ENCODE data around the gene FZR1. TPM values are rescaled to one million over a fixed set of nuclear protein-coding genes. Genes with fewer than 3 reads are reported as not detected.

Gene FZR1
- total RNA-seq, result 30.5 TPM
- polyA plus RNA-seq, result 30.5 TPM

- Histone ChIP-seq H3K4me1 (ENCODE audit: insufficient read depth) (no peaks in the 10 kb centered on the region), H3K27ac (ENCODE audit: low read depth) (peak within 1 kb of the TSS; percentile 78), H3K4me3 (ENCODE audit: low read depth, low read length) (peak within 1 kb of the TSS; percentile 96), H3K36me3 (ENCODE audit: insufficient read depth) (no peaks in the 10 kb centered on the region)
- under 1% methylated on average over 79 of the region's 79 CpGs for WGBS
- DNase-seq (ENCODE audit: extremely low spot score), result peak; percentile 95
Measured at GRCh38 chr19:3505598-3506383, at the start of gene FZR1. Gene FZR1, plus strand, starts transcription at chr19:3506311. Its CDS starts 16,679 bp downstream, at chr19:3522990.

DNA sequence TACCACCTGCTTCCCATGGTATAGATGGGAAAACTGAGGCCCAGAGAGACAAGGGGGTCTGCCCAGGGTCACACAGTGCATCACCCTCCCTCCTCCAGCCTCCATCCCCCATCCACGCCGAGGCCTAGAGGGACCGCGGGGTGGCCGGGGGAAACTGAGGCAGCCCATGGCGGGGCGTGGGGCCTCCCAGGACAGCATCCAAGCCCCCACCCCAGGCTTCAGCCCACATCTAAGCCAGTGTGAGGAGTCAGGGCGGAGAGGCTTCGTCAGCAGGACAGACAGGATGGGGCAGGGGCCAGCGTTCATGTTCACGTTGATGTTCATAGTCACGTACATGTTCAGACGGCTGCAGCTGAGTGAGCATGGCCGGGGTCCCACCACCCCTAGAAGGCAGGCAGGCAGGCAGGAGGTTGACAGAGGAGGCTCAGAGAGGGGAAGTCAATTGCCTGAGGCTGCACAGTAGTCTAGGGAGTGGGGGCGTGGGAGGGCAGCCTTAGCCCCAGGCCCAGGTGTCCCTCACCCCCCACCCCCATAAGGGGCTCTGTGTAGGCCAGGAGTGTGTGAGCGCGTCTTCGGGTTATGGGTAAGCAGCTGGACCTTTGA is 49.1 kb upstream of the FZR1 start:
- DNase-seq (ENCODE audit: extremely low spot score), result no peak
- Histone ChIP-seq H3K4me1 (ENCODE audit: insufficient read depth) (no peaks in the 10 kb centered on the region), H3K36me3 (ENCODE audit: insufficient read depth) (peaks cover 2% of the 10 kb centered on the region), H3K27ac (ENCODE audit: low read depth) (peak overlapping the region; percentile 26), H3K4me3 (ENCODE audit: low read depth, low read length) (no peak overlapping the region)
- WGBS, result 69% methylated on average over 18 of the region's 18 CpGs

DNA sequence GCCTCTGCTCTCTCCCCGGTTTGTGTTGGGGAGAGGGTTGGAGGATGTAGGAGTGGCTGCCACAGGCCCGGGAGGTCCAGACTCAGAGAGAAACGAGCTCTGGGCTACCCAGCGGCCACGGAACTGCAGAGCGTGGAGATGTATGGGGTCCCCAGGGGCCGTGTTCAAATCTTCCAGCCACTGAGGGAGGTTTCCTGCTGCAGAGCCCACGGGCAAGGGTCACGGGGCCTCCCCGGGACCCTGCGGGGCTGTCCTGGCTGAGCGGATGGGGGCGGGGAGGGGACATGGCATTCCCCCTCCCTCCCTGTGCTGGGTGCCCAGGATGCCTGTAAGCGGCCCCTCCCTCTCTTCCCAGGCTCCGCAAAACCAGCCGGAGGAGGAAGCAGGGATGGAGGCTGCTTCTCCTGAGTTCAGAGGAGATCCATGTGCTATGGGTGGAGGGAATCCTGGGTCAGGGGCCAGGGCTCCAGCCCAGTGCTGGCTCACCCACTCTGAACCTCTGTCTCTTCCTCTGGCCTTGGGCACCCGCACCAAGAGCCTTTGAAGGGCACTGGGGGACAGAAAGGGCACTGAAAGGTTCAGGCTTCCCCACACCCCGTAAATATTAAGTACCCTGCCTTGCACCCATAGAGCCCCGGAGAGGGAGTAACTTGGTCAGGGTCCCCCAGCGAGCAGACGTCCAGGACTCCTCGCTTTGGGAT is 48.4 kb upstream of the FZR1 start:
- Histone ChIP-seq H3K4me3 (ENCODE audit: low read depth, low read length) (no peak overlapping the region), H3K4me1 (ENCODE audit: insufficient read depth) (no peaks in the 10 kb centered on the region), H3K36me3 (ENCODE audit: insufficient read depth) (no peaks in the 10 kb centered on the region), H3K27ac (ENCODE audit: low read depth) (peak overlapping the region; percentile 87)
- WGBS, result 32% methylated on average over 22 of the region's 22 CpGs
- no peak for DNase-seq (ENCODE audit: extremely low spot score)

DNA sequence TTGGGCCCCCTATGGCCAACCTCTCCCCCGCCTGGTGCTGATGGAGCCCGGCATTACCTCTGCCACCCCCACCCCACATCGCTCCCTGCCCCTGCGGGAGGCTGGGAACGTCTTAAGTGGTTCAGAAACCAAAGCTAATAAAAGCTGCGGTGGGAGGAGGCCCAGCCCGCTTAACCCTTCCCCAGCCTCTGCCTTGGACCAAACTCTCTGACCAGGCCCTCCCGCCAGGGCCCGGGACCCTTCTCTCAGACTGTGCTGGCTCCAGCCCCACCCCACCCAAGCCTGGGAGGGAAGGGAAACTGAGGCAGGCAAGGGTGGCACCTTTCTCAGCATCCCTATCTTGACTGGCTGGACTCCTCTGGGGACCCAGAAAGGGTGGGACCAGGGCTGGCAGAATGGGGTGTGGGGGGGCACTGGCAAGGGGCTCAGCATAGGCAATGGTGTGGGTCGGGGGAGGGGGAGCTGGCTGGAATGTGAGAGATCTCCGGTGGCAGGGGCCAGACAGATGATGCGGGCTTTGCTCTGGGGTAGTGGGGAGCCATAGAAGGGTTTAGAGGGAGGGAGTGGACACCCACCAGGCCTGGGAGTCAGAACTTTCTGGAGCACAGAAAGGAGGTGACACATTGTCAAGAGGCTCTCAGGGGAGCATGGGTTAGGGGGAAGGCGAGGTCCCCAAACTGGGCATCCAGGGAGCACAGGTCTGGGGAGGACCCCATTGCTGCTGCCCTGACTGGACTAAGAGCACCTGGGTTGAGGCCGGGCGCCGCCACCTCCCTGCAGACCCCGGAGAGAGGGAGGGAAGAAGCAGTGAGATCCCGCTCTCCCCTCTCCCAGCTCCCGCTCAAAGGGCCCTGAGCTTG is 47.7 kb upstream of the FZR1 start:
- H3K4me3 ChIP-seq (ENCODE audit: low read depth, low read length), result no peak overlapping the region
- H3K36me3 ChIP-seq (ENCODE audit: insufficient read depth), result no peaks in the 10 kb centered on the region
- peak overlapping the region; percentile 87 for H3K27ac ChIP-seq (ENCODE audit: low read depth)
- no peak for DNase-seq (ENCODE audit: extremely low spot score)
- WGBS, result 33% methylated on average over 19 of the region's 19 CpGs
- H3K4me1 ChIP-seq (ENCODE audit: insufficient read depth), result no peaks in the 10 kb centered on the region

- Histone ChIP-seq H3K36me3 (ENCODE audit: insufficient read depth) (no peaks in the 10 kb centered on the region), H3K4me1 (ENCODE audit: insufficient read depth) (no peaks in the 10 kb centered on the region), H3K4me3 (ENCODE audit: low read depth, low read length) (no peak overlapping the region), H3K27ac (ENCODE audit: low read depth) (peak overlapping the region; percentile 87)
- WGBS, result 21% methylated on average over 26 of the region's 26 CpGs
- peak; percentile 87 for DNase-seq (ENCODE audit: extremely low spot score)
Measured at GRCh38 chr19:3459089-3459881, 46.8 kb upstream of the FZR1 start.

DNA sequence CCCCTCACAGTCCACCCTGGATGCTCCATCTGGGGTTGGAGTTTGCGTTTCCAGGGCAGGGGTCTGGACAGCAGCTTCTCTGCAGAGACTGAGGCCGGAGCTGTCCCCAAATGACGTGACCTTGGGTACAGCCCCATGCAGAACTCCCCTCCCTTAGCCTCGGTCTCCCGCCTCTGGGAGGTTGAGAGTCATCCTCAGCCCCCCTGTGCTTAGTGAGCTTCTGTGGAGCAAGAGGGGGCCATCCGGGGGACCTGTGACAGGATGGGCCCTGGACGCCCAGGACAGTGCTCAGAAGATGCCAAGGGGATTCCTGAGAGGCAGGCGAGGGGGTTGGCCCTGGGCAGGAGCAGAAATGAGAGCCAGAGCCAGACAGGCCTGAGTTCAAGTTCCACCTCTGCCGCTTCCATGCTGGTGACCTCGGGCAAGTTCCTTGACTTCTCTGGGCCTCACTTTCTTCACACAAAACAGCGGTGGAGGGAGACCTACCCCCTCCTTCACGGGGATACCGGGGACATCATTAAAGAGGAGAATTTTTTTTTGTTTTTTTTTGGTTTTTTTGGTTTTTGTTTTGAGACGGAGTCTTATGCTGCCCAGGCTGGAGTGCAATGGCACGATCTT is 46.0 kb upstream of the FZR1 start:
- H3K4me3 ChIP-seq (ENCODE audit: low read depth, low read length), result no peak overlapping the region
- no peaks in the 10 kb centered on the region for H3K36me3 ChIP-seq (ENCODE audit: insufficient read depth)
- H3K4me1 ChIP-seq (ENCODE audit: insufficient read depth), result no peaks in the 10 kb centered on the region
- 64% methylated on average over 15 of the region's 15 CpGs for WGBS
- no peak for DNase-seq (ENCODE audit: extremely low spot score)
- no peak overlapping the region for H3K27ac ChIP-seq (ENCODE audit: low read depth)

- Histone ChIP-seq H3K4me1 (ENCODE audit: insufficient read depth) (no peaks in the 10 kb centered on the region), H3K4me3 (ENCODE audit: low read depth, low read length) (no peak overlapping the region), H3K36me3 (ENCODE audit: insufficient read depth) (no peaks in the 10 kb centered on the region), H3K27ac (ENCODE audit: low read depth) (no peak overlapping the region)
- DNase-seq (ENCODE audit: extremely low spot score), result no peak
- WGBS, result 69% methylated on average over 58 of the region's 58 CpGs
Measured at GRCh38 chr19:3462991-3463713, 43.0 kb upstream of the FZR1 start.

DNA sequence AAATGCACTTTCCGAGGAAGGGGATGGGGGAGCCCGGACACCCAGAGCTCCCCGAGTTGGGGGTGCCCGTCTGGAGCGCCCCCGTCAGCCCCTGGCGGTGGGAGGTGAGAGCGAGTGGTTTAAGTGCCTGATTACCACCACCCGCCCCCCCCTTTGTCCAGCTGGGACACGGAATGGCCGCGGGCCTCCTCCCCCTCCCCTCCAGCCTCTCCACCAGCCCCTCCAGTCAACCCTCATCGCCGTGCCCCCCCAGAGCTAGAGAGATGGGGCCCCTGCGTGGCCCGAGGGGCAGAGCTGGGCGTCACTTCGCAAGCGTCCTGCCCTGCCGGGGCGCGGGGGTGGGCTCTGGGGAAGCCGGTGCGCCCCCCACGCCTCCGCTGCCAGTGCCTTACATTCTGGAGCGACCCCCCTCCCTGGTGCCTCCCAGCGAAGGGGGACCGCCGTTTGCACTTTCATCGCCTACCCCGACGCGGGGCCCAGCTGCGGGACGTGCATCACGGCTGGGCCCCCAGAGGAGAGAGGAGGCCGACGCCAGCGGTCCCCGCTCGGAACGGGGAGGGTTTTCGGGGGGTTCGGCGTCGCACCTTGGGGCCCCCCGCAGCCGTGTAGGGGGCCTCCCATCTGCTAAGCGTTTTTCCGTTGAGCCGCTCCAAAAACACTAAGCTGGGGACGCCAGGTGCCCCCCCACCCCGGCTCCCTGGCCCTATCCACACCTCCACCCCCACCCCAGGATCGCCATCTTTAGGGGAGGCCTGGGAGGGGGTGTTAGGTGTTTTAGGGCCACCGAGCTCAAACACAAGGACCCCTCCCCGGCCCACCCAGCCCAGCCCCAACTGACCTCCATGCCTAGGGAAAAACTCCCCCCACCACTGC is 42.2 kb upstream of the FZR1 start:
- H3K27ac ChIP-seq (ENCODE audit: low read depth), result no peak overlapping the region
- WGBS, result 64% methylated on average over 57 of the region's 57 CpGs
- no peaks in the 10 kb centered on the region for H3K36me3 ChIP-seq (ENCODE audit: insufficient read depth)
- no peak overlapping the region for H3K4me3 ChIP-seq (ENCODE audit: low read depth, low read length)
- H3K4me1 ChIP-seq (ENCODE audit: insufficient read depth), result no peaks in the 10 kb centered on the region
- DNase-seq (ENCODE audit: extremely low spot score), result no peak

DNA sequence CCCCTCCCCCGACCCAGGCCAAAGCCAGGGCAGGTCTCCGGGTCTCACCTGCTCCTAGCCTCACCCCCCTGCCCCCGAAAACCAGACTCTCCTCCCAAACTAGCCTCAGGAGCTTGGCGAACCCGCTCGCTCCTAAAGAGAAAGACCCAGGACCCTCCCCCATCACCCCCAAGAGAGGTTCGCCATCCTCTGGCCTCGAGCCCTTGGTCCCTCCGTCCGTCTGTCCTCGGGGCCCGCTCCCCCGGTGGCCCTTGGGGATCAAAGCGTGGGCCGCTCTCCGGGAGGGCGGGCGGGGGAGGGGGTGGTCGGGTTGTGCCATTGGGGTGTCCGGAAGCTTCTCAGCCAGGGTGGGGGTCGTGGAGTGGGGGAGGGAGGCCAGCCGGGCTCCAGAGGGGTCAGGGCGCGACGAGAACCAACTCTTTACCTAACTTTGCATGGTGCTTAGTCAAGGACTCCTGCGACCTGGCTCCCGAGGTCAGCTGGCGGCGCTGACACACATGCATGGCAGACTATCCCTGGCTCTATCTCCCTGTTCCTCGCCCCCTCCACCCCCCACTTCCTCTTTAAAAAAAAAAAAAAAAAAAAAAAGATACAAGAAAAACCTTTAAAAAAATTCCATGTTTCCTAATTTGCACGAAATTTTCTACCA is 41.4 kb upstream of the FZR1 start:
- no peak for DNase-seq (ENCODE audit: extremely low spot score)
- H3K4me3 ChIP-seq (ENCODE audit: low read depth, low read length), result no peak overlapping the region
- no peak overlapping the region for H3K27ac ChIP-seq (ENCODE audit: low read depth)
- H3K36me3 ChIP-seq (ENCODE audit: insufficient read depth), result no peaks in the 10 kb centered on the region
- WGBS, result 76% methylated on average over 31 of the region's 31 CpGs
- H3K4me1 ChIP-seq (ENCODE audit: insufficient read depth), result no peaks in the 10 kb centered on the region

- WGBS, result 69% methylated on average over 7 of the region's 7 CpGs
- no peaks in the 10 kb centered on the region for H3K36me3 ChIP-seq (ENCODE audit: insufficient read depth)
- DNase-seq (ENCODE audit: extremely low spot score), result no peak
- no peak overlapping the region for H3K27ac ChIP-seq (ENCODE audit: low read depth)
- no peak overlapping the region for H3K4me3 ChIP-seq (ENCODE audit: low read depth, low read length)
- H3K4me1 ChIP-seq (ENCODE audit: insufficient read depth), result no peaks in the 10 kb centered on the region
Measured at GRCh38 chr19:3465552-3465951, 40.6 kb upstream of the FZR1 start.

DNA sequence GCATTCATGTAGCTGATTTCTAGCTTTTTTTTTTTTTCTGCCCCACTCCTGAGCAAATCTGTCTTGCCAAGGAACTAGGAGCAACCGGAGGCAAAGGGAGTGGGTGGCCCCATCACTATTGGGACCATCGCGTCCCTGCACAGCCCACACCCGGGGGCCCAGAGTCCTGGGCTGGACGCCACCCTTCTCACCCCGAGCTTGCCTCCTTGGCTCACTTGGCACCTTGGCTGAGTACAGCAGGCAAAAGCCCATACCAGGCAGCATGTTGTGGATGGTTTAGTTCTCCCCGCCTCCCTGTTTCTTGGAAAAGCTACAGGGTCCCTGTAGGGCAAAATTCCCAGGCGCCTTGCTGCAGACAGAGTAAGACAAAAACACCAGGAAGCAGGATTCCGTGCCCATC is 39.5 kb upstream of the FZR1 start:
- Histone ChIP-seq H3K4me1 (ENCODE audit: insufficient read depth) (no peaks in the 10 kb centered on the region), H3K36me3 (ENCODE audit: insufficient read depth) (no peaks in the 10 kb centered on the region), H3K27ac (ENCODE audit: low read depth) (no peak overlapping the region), H3K4me3 (ENCODE audit: low read depth, low read length) (no peak overlapping the region)
- 50% methylated on average over 9 of the region's 9 CpGs for WGBS
- no peak for DNase-seq (ENCODE audit: extremely low spot score)
